Calu3 (cell line): ENCODE data around the gene TADA3. TPM values are rescaled to one million over a fixed set of nuclear protein-coding genes. Genes with fewer than 3 reads are reported as not detected.

Experiments used
- BruUV-seq: library from RNA; stranded (reverse); fragments of 400-500 nt; replicated peaks from 2 replicates; lab custom pipeline; 2021; lab: Mats Ljungman, UMichigan
- CTCF ChIA-PET: fragments of 300-600 bp; sonication (Branson Sonifier 250); formaldehyde crosslinking; loops from one replicate; lab custom pipeline; 2022; ENCODE audit warnings: antibody characterized with exemption; lab: Charles Lee
- DNase-seq: peaks from one replicate; pipeline ENCODE4 v3.0.0; 2022
- H3K27ac Mint-ChIP-seq: one replicate; pipeline ENCODE4 v1.8.0; 2022; ENCODE audit warnings: mixed read lengths; ENCODE audit not compliant: unreplicated experiment
- H3K27me3 Mint-ChIP-seq: one replicate; pipeline ENCODE4 v1.8.0; 2022; ENCODE audit warnings: mixed read lengths; ENCODE audit not compliant: unreplicated experiment
- H3K36me3 Mint-ChIP-seq: one replicate; pipeline ENCODE4 v1.8.0; 2022; ENCODE audit warnings: mild to moderate bottlenecking, moderate library complexity, mixed read lengths; ENCODE audit not compliant: insufficient read depth, unreplicated experiment
- H3K4me1 Mint-ChIP-seq: one replicate; pipeline ENCODE4 v1.8.0; 2022; ENCODE audit warnings: mild to moderate bottlenecking, low read depth, mixed read lengths; ENCODE audit not compliant: unreplicated experiment
- H3K4me3 Mint-ChIP-seq: one replicate; pipeline ENCODE4 v1.8.0; 2022; ENCODE audit warnings: mild to moderate bottlenecking, low read depth, moderate library complexity, mixed read lengths; ENCODE audit not compliant: unreplicated experiment
- H3K9me3 Mint-ChIP-seq: one replicate; pipeline ENCODE4 v1.8.0; 2022; ENCODE audit warnings: low read depth, mixed read lengths; ENCODE audit not compliant: unreplicated experiment
- CTCF ChIP-seq: fragments of 200-600 bp; IDR thresholded peaks from one replicate; pipeline ENCODE4 v1.8.0; 2022; ENCODE audit warnings: antibody characterized with exemption; ENCODE audit not compliant: unreplicated experiment
- intact Hi-C: fragments of 100-400 bp; cut with micrococcal nuclease; formaldehyde crosslinking; loops from one replicate; pipeline ENCODE4 v1.10.0; 2022; ENCODE audit not compliant: unreplicated experiment
- total RNA-seq: library from RNA; stranded (reverse); gene quantifications from 2 replicates; pipeline ENCODE4 v1.2.3, GENCODE V29; 2022

Gene TADA3
- total RNA-seq, 1 experiment from 2014 or later = 48.5 TPM

- H3K27ac Mint-ChIP-seq = no peak overlapping the region
- peaks cover 81% of the 10 kb centered on the region for H3K36me3 Mint-ChIP-seq
- H3K4me1 Mint-ChIP-seq = peaks cover 27% of the 10 kb centered on the region
- no peaks in the 10 kb centered on the region for H3K27me3 Mint-ChIP-seq
- H3K9me3 Mint-ChIP-seq = no peaks in the 10 kb centered on the region
- TF ChIP-seq CTCF = no peak
- DNase-seq = no peak
- intact Hi-C loops = no loop called here
- H3K4me3 Mint-ChIP-seq = peak overlapping the region; percentile 89
- CTCF ChIA-PET = no interaction called here
- no TSS peak for BruUV-seq
Observed at GRCh38 chr3:9795207-9795606, 2.9 kb upstream of the TADA3 start.

GRCh38 chr3:9794400-9794799, 2.1 kb upstream of the TADA3 start:
- no peak for DNase-seq
- H3K27ac Mint-ChIP-seq = peak overlapping the region; percentile 27
- BruUV-seq = TSS peak; percentile 37
- CTCF ChIA-PET = no interaction called here
- no peak for TF ChIP-seq CTCF
- peaks cover 73% of the 10 kb centered on the region for H3K36me3 Mint-ChIP-seq
- no peaks in the 10 kb centered on the region for H3K27me3 Mint-ChIP-seq
- intact Hi-C loops = loop anchor here (5.0 kb wide), 1 partner anchor 77 kb away; no protein-coding TSS in a partner anchor
- peaks cover 27% of the 10 kb centered on the region for H3K4me1 Mint-ChIP-seq
- H3K4me3 Mint-ChIP-seq = peak overlapping the region; percentile 89
- H3K9me3 Mint-ChIP-seq = no peaks in the 10 kb centered on the region

- TF ChIP-seq CTCF = no peak
- intact Hi-C loops = loop anchor here (5.0 kb wide), 1 partner anchor 76 kb away; no protein-coding TSS in a partner anchor
- Mint-ChIP-seq H3K4me1 (peaks cover 27% of the 10 kb centered on the region), H3K36me3 (peaks cover 78% of the 10 kb centered on the region), H3K9me3 (no peaks in the 10 kb centered on the region), H3K27ac (peak overlapping the region; percentile 100), H3K27me3 (no peaks in the 10 kb centered on the region), H3K4me3 (peak overlapping the region; percentile 89)
- peak; percentile 23 for DNase-seq
- BruUV-seq = no TSS peak
- CTCF ChIA-PET = interaction anchor here (1.0 to 1.5 kb wide), 2 partner anchors 12 to 153 kb away, joined by 3 read pairs; no protein-coding TSS in a partner anchor
Observed at GRCh38 chr3:9793161-9793781, 998 bp upstream of the TADA3 start.

GRCh38 chr3:9791790-9792404, 376 bp downstream of the TADA3 start:
- BruUV-seq = TSS peak; percentile 77
- CTCF ChIA-PET = interaction anchor here (0.7 kb wide), 1 partner anchor 42 kb away, joined by 4 read pairs; the partner anchor contains the start of gene OGG1
- Mint-ChIP-seq H3K9me3 (no peaks in the 10 kb centered on the region), H3K27ac (peak overlapping the region; percentile 100), H3K4me3 (peak overlapping the region; percentile 89), H3K4me1 (peaks cover 27% of the 10 kb centered on the region), H3K36me3 (peaks cover 72% of the 10 kb centered on the region), H3K27me3 (no peaks in the 10 kb centered on the region)
- intact Hi-C loops = loop anchor here (5.0 kb wide), 1 partner anchor 75 kb away; no protein-coding TSS in a partner anchor
- DNase-seq = no peak
- TF ChIP-seq CTCF = no peak
